ENCODE data around the gene RAPGEF3.

RAPGEF3 gene

DNA sequence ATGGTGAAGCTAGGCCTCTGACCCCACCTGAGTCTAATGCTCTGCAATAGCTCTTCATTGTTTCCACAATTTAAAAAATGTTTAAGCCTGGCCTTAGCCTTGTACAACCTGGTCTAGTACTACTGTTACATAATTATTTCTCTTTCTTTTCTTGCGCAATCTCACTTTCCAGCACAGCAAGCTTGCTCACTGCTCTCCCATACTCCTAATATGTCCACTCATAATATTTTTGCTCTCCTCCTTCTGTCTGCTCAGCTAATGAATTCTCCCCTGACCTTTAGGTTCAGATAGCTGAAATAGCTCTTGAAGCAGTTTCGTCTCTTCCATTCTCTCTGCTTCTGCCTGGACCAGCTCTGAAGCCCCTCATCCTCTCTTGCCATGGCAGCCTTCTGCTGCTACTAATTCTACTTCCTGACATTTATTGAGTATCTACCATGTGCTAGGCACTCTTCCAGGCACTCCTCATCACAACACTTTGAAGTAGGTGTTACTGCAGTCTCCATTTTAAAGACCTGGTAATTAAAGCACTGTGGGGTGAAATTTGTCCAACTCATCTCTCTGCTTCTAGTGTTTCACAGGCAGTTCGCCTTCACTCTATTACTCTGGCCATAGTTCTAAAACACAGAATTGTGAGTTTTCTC, 11.5 kb upstream of the RAPGEF3 start:
- TF ChIP-seq, protein P1, sequence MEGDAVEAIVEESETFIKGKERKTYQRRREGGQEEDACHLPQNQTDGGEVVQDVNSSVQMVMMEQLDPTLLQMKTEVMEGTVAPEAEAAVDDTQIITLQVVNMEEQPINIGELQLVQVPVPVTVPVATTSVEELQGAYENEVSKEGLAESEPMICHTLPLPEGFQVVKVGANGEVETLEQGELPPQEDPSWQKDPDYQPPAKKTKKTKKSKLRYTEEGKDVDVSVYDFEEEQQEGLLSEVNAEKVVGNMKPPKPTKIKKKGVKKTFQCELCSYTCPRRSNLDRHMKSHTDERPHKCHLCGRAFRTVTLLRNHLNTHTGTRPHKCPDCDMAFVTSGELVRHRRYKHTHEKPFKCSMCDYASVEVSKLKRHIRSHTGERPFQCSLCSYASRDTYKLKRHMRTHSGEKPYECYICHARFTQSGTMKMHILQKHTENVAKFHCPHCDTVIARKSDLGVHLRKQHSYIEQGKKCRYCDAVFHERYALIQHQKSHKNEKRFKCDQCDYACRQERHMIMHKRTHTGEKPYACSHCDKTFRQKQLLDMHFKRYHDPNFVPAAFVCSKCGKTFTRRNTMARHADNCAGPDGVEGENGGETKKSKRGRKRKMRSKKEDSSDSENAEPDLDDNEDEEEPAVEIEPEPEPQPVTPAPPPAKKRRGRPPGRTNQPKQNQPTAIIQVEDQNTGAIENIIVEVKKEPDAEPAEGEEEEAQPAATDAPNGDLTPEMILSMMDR (conservative IDR thresholded peaks at IDR 0.05; ENCODE audit: low read depth) = no peak
- ChIA-PET POLR2A (ENCODE audit: low non-redundant PET) (no interaction called here), CTCF (interaction anchor here (0.8 to 6.1 kb wide), 3 partner anchors 11 to 54 kb away, joined by 3 to 101 read pairs (median 4); no protein-coding TSS in a partner anchor)
- peak overlapping the region; percentile 46; the same call in 1 of the 2 replicates for H3K27ac ChIP-seq
- no peak for DNase-seq (ENCODE audit: low spot score)

- DNase-seq (ENCODE audit: low spot score) = no peak
- TF ChIP-seq, protein P1 (conservative IDR thresholded peaks at IDR 0.05; ENCODE audit: low read depth) = no peak
- POLR2A ChIA-PET (ENCODE audit: low non-redundant PET) = no interaction called here
- CTCF ChIA-PET = interaction anchor here (0.8 to 6.1 kb wide), 3 partner anchors 10 to 54 kb away, joined by 3 to 101 read pairs (median 4); no protein-coding TSS in a partner anchor
- H3K27ac ChIP-seq = peak overlapping the region; percentile 69
Observed at GRCh38 chr12:47769234-47770085, 10.8 kb upstream of the RAPGEF3 start.

DNA sequence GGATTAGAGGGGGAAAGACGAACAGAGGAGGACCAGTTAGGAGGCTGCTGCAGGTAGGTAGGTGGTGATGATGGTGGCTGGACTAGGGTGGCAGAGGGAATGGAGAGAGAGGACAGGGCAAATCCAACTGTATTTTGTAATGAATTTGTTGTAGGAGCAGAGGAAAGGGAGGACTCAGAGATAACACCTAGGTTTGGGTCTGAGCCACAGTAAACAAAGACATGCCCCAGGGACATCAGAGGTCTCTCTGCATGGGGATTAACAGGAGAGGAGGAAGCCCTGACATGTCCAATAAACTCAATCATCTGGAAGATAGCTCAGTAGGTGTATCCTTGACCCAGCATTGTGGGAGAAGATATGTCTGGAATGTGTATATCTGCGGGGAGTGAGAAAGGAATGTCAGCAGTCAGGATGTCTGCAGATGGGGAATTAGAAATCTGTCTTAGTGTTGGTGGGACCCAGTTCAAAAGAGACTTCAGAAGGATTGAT, 9.7 kb upstream of the RAPGEF3 start:
- POLR2A ChIA-PET (ENCODE audit: low non-redundant PET) = no interaction called here
- CTCF ChIA-PET = interaction anchor here (1.5 to 6.1 kb wide), 3 partner anchors 13 to 53 kb away, joined by 7 to 101 read pairs (median 23); no protein-coding TSS in a partner anchor
- H3K27ac ChIP-seq = peak overlapping the region; percentile 89
- TF ChIP-seq, protein P1 (conservative IDR thresholded peaks at IDR 0.05; ENCODE audit: low read depth) = no peak
- peak; percentile 87 for DNase-seq (ENCODE audit: low spot score)

DNA sequence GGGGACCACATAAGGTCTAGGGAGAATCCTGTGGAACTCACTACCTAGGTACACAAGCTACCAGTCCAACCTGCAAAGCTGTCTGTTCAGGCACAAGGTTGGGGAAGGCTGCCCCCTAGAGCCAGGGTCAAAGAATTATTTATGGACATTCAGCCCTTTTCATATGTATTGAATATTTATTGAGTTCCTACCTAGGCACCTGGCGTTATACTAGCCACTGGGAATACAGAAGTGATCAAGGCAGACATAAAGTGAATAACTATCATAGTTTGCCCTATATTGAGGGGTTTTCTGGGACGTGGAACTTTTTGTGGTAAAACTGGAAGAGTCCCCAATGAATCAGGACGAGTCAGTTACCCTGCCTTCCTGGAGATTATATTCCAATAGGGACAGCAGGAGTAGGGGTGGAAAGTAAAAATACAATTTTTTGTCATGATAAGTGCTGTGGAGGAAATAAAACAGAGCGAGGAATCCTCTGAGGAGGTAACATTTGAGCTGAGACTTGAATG, 8.6 kb upstream of the RAPGEF3 start:
- peak; percentile 41 for DNase-seq (ENCODE audit: low spot score)
- ChIA-PET CTCF (interaction anchor here (0.5 to 6.1 kb wide), 15 partner anchors 8 to 128 kb away, joined by 3 to 101 read pairs (median 5); partner anchors contain the start of gene RAPGEF3), POLR2A (ENCODE audit: low non-redundant PET) (interaction anchor here (0.6 kb wide), 1 partner anchor 34 kb away, joined by 3 read pairs; no protein-coding TSS in a partner anchor)
- H3K27ac ChIP-seq = no peak overlapping the region; the same call in 1 of the 2 replicates
- TF ChIP-seq, protein P1 (conservative IDR thresholded peaks at IDR 0.05; ENCODE audit: low read depth) = peak; percentile 16; the same call in 1 of the 2 replicates

GRCh38 chr12:47766502-47767215, 8.0 kb upstream of the RAPGEF3 start:
- TF ChIP-seq, protein P1 (conservative IDR thresholded peaks at IDR 0.05; ENCODE audit: low read depth) = no peak
- ChIA-PET POLR2A (ENCODE audit: low non-redundant PET) (interaction anchor here (0.6 kb wide), 1 partner anchor 33 kb away, joined by 3 read pairs; no protein-coding TSS in a partner anchor), CTCF (interaction anchor here (0.5 to 6.1 kb wide), 16 partner anchors 7 to 1265 kb away, joined by 3 to 101 read pairs (median 4); partner anchors contain the start of gene RAPGEF3)
- peak overlapping the region; percentile 3; the same call in 1 of the 2 replicates for H3K27ac ChIP-seq
- no peak for DNase-seq (ENCODE audit: low spot score)

All from RWPE1 (cell line).